HG03520 (cell line): ENCODE measurements around the gene TMEM52.
"Not testable (repeated sequence)": the region's sequence is repeated elsewhere in the genome, so short reads cannot be mapped to it uniquely, and the experiment has no call there.

Experiments
- ATAC-seq: cut with Tn5 transposase; IDR thresholded peaks from one replicate; pipeline ENCODE4 v1.9.1; 2021; ENCODE audit warnings: mild to moderate bottlenecking, moderate library complexity; ENCODE audit not compliant: unreplicated experiment

Gene TMEM52

DNA sequence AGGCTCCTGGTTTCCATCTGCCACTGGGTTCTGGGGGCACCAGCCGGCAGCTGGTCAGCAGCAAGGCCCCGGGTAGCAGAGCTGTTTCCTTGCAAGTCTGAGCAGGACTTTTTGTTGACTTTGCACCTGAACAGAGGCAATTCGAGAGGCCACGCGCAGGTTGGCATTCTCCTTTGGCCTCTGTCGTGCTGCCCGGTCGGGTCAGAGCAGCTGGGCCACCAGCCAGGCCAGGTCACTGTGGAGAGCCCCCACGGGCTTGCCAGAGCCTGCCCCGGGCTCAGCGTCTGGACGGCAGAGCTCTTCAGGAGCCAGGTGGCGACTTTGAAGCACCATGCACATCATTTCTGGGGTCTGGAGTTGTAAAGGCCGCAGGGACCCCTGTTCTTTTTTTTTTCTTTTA is 28.4 kb upstream of the TMEM52 start:
- no peak for ATAC-seq

- ATAC-seq = no peak
These were observed 27.5 kb upstream of the TMEM52 start for GRCh38 chr1:1946540-1946939.

DNA sequence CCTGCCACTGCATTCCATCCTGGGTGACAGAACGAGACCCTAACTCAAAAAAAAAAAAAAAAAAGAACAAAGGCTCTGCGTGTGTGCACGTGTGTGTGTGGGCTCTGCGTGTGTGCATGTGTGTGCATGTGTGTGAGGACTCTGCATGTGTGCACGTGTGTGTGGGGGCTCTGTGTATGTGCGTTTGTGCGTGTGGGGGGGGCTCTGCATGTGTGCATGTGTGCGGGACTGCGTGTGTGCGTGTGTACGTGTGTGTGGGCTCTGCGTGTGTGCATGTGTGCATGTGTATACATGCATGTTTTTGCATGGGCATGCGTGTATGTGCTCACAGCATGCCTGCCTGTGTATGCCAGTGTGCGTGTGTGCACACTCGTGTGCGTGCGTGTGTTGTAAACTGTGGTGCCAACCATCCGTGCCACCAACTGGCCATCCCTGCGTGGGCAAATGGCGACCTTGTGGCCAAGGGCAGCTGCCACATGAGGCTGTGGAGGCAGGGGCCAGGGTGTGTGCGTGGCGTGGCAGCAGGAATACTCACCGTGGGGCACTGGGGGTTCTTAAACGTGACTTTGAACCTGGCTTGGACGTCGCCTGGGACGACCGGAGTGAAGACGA is 26.8 kb upstream of the TMEM52 start:
- no peak for ATAC-seq

GRCh38 chr1:1943834-1944570 is 24.9 kb upstream of the TMEM52 start:
- ATAC-seq = no peak

DNA sequence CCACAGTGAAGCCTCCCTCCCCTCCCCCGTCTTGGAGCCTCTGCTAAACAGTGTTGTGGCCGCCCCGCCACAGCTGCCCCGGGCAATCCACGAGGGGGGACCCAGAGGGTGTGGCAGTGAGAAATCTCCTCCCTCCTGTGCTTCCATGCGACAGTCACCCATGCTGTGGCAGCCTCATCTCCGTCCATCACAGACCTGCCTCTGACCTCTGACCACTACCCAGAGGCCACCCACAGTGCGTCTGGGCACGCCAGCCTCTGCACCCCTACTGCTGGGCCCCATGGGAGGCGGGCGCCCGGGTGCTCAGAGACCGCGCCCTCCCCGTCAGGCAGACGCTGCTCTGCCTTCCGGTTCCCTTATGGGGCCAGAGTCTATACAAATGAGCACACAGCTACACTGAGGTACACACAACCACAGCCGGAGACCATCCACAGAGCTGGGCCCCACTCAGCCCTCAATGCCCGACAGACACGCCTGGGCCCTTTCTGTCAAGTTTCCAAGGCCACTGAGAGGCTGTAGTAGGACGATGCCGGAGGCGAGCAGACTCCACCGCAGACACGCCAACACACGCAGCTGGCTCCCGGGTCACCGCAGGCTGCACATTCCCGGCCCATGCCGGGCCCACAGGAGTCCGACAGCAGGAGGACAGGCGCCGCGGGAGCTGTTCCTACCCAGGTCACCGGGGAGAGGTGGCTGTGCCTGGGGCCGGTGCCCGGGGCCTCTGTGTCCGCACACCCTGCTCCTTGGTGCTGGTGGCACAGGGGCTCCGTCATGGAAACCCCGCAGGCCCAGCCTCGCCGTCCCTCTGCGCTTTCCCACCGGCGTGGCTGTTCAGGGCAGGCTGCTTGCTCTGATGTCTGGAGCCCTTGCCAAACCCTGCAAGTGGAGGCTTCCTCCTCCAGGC is 23.9 kb upstream of the TMEM52 start:
- ATAC-seq = no peak

DNA sequence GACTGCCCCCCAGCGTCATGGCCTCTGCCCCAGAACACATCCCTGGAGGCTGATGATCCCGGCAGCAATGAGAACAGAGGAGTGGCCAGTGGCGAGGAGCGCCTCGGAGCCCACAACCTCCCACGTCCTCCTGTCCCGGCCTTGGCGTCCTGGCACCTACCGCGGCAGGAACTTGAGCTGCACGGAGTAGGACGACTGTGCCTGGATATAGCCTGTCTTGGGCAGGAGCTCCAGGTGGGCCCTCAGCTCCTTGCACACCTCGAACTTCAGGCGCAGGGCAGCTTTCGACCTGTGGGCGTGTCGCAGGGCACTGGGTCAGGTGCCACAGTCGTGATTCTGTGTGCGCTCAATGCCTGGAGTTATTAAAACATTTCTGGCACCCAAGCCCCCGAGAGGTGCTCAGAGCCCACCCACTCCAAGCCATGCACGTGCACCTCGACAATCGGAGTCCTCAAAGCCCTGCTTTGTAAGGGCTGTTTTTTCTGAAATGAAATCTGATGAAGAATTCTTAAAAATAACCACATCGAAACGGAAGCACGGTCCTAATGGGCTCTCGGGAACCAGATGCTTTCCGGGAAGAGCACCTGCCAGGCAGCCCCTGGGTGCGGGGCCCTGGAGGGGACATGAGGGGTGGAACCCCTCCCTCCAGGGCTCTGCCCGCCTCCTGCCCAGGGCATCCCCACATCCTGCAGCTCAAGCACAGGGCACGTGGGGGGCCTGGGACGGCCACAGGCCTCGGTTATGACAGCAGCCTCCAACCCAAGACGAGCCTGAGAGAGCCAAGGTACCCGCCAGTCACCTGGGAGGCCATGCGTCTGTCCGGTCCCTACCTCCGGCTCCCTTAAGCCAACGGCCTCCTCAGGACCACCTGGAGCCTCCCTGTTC is 23.0 kb upstream of the TMEM52 start:
- ATAC-seq = no peak

GRCh38 chr1:1941211-1941841 is 22.2 kb upstream of the TMEM52 start:
- no peak for ATAC-seq

DNA sequence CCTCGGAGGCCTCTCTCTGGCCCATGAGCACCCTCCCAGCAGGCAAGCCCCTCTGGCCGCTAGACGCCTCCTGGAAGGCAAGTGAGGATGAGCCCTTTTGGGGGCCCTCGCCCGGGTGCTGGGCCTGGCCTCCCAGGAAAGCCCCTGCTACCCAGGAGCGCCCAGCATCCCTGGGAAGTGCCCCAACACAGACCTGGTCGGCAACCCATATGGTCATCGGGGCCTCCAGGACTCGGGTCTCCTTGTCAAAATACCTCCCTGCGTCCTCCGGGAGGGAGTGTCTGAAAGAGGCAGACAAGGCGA is 21.0 kb upstream of the TMEM52 start:
- no peak for ATAC-seq

DNA sequence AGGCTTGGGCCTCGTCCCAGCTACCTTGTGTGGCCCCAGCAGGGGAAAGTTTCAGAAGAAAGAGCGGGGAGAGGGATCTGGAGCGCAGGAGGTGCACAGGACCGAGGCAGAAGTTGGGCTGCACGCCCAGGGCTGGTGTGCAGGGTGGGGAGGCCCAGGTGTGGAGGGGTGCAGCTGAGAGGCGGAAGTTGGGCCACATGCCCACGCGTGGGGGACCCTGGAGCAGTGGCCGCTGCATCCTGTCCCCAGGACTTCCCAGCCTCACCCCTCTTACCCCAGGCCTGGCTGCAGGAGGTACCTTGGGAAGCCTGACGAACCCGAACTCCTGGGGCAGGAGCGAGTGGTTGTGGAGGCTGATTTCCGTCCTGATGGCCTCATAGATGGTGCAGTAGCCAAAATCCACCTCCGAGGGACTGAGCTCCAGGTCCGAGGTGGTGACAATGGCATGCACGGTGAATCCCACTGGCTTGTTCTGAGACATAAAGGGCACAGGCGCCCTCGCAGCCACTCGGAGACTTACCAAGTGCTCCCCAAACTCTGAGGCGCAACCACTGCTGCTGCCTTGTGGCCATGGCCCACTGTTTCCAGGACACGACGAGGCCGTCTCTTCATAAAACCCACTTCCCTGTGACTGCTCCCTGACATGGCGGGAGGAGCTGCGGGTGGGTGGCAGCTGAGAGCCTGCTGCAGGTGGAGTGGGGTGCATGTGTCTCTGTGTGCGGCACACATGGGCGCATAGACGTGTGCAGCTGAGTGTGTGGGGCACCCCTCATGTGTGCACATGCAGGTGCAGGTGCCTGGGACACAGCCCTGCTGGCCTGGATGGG is 20.4 kb upstream of the TMEM52 start:
- ATAC-seq = no peak

DNA sequence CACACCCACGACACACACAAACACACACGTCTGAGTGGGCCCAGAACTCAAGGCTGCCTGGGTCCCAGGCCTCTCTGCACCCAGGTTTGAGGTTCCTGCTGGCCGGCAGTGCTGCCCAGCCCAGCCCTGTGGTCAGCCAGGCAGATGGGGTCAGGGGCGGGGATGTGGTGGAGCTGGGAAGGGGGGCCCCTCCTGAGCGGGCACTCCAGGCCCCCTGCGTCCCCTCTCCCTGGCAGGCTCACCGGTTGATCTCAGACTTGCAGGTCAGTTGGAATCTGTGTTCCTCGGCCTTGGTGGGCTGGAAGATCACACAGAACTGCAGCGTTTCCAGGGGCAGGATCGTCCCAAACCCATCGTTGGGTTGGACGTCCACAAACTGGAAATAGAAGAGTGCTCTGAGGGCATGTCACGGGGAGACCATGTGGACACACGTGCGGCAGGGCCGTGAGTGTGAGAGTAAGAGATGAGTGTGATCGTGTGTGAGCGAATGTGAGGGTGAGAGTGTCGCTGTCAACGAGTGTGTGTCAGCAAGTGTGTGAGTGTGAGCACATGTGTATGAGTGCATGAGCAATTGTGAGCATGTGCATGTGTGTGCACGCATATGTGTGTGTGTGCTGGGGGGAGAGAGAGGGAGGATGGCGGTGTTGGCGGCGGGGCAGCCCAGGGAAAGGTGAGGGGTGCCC is 19.7 kb upstream of the TMEM52 start:
- no peak for ATAC-seq

- no peak for ATAC-seq
These were observed 19.1 kb upstream of the TMEM52 start for GRCh38 chr1:1938276-1938573.

- no peak for ATAC-seq
These were observed 18.6 kb upstream of the TMEM52 start for GRCh38 chr1:1937549-1938275.

DNA sequence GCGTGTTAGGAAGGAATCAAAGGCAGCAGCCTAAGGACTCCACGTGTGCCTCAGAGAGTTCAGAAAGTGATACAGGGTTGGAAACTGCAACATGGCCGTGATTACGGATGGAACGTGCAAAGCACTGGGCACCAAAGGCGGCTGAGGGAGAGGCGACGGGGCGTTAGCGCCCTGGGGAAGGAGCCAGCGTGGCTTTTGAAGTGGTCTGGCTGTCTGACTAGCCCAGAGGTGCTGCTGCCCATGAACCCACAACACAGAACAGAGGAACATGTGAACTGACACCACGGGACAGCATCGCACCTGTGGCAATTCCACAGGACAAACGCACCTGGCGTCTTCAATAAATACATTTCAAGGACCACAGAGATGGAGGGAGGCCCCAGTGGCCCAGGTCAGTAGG is 18.0 kb upstream of the TMEM52 start:
- no peak for ATAC-seq

- ATAC-seq = not testable (repeated sequence)
These were observed 15.8 kb upstream of the TMEM52 start for GRCh38 chr1:1934848-1935247.

- ATAC-seq = no peak
These were observed 10.8 kb upstream of the TMEM52 start for GRCh38 chr1:1929639-1930545.

DNA sequence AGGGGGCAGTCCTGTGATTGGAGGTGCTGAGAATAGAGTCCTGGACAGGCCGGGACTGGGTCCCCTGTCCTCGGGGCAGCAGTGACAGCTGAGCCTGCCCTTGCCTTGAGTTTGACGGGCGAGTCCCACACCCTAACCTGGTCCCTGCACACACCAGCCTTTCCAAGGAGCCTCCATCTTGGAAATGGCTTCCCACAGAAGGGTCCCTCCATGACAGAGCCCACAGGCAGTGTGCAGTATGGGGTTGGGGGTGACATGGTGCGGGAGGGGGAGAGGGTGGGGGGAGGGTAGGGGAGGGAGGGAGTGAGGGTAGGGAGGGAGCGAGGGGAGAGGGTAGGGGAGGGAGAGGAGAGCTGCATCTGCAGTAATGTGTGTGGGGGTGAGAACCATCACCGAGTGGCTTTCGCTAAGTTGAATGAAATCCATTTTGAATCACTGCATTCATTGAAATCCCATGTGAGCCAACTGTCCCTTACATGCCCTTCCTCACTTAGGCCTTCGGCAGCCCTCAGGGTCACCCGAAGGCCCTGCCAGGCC is 10.1 kb upstream of the TMEM52 start:
- ATAC-seq = no peak
